Measurements from ENCODE around the gene DLGAP3. TPM values are rescaled to one million over a fixed set of nuclear protein-coding genes. Genes with fewer than 3 reads are reported as not detected.

Gene DLGAP3
- total RNA-seq, 1 experiment from 2014 or later, result not detected

- TF ChIP-seq CTCF (conservative IDR thresholded peaks at IDR 0.05; ENCODE audit: low read depth, low read length) (no peak), EZH2 (IDR thresholded peaks at IDR 0.05; ENCODE audit: borderline replicate concordance, low read depth, low read length, poor library complexity, severe bottlenecking) (no peak)
- no TSS peak for BruUV-seq (replicated peaks)
- Histone ChIP-seq H3K36me3 (ENCODE audit: insufficient read depth, low read length, poor library complexity, severe bottlenecking) (no peaks in the 10 kb centered on the region), H3K27me3 (replicated peaks; ENCODE audit: insufficient read depth, low read depth, low read length, poor library complexity) (peaks cover 93% of the 10 kb centered on the region), H3K4me1 (ENCODE audit: insufficient read depth, low read length, poor library complexity, severe bottlenecking) (no peaks in the 10 kb centered on the region), H3K9me3 (ENCODE audit: low read depth, low read length, poor library complexity, severe bottlenecking) (no peaks in the 10 kb centered on the region), H3K27ac (ENCODE audit: low read depth, low read length, poor library complexity, severe bottlenecking) (no peak overlapping the region), H3K4me3 (ENCODE audit: low read depth, low read length, poor library complexity, severe bottlenecking) (no peak overlapping the region)
- intact Hi-C loops (cut with micrococcal nuclease; ENCODE audit: unreplicated experiment), result no loop called here
- ChIA-PET POLR2A (ENCODE audit: low non-redundant PET) (no interaction called here), CTCF (no interaction called here)
- DNase-seq (ENCODE audit: low spot score), result no peak
Observed at GRCh38 chr1:34876406-34876805, 53.0 kb downstream of the DLGAP3 start.

GRCh38 chr1:34874296-34874952 is 55.0 kb downstream of the DLGAP3 start:
- no peak for DNase-seq (ENCODE audit: low spot score)
- TF ChIP-seq EZH2 (IDR thresholded peaks at IDR 0.05; ENCODE audit: borderline replicate concordance, low read depth, low read length, poor library complexity, severe bottlenecking), result no peak
- TF ChIP-seq CTCF (conservative IDR thresholded peaks at IDR 0.05; ENCODE audit: low read depth, low read length), result no peak
- no peaks in the 10 kb centered on the region for H3K36me3 ChIP-seq (ENCODE audit: insufficient read depth, low read length, poor library complexity, severe bottlenecking)
- no peaks in the 10 kb centered on the region for H3K9me3 ChIP-seq (ENCODE audit: low read depth, low read length, poor library complexity, severe bottlenecking)
- CTCF ChIA-PET, result interaction anchor here (0.6 kb wide), 1 partner anchor 9 kb away, joined by 3 read pairs; no protein-coding TSS in a partner anchor
- peaks cover 77% of the 10 kb centered on the region for H3K27me3 ChIP-seq (replicated peaks; ENCODE audit: insufficient read depth, low read depth, low read length, poor library complexity)
- intact Hi-C loops (cut with micrococcal nuclease; ENCODE audit: unreplicated experiment), result no loop called here
- no peak overlapping the region for H3K27ac ChIP-seq (ENCODE audit: low read depth, low read length, poor library complexity, severe bottlenecking)
- no peak overlapping the region for H3K4me3 ChIP-seq (ENCODE audit: low read depth, low read length, poor library complexity, severe bottlenecking)
- H3K4me1 ChIP-seq (ENCODE audit: insufficient read depth, low read length, poor library complexity, severe bottlenecking), result no peaks in the 10 kb centered on the region
- POLR2A ChIA-PET (ENCODE audit: low non-redundant PET), result no interaction called here
- no TSS peak for BruUV-seq (replicated peaks)

GRCh38 chr1:34872133-34872503 is 57.3 kb downstream of the DLGAP3 start:
- DNase-seq (ENCODE audit: low spot score), result no peak
- TF ChIP-seq CTCF (conservative IDR thresholded peaks at IDR 0.05; ENCODE audit: low read depth, low read length) (no peak), EZH2 (IDR thresholded peaks at IDR 0.05; ENCODE audit: borderline replicate concordance, low read depth, low read length, poor library complexity, severe bottlenecking) (no peak)
- Histone ChIP-seq H3K4me1 (ENCODE audit: insufficient read depth, low read length, poor library complexity, severe bottlenecking) (no peaks in the 10 kb centered on the region), H3K27ac (ENCODE audit: low read depth, low read length, poor library complexity, severe bottlenecking) (no peak overlapping the region), H3K36me3 (ENCODE audit: insufficient read depth, low read length, poor library complexity, severe bottlenecking) (no peaks in the 10 kb centered on the region), H3K9me3 (ENCODE audit: low read depth, low read length, poor library complexity, severe bottlenecking) (no peaks in the 10 kb centered on the region), H3K27me3 (replicated peaks; ENCODE audit: insufficient read depth, low read depth, low read length, poor library complexity) (peaks cover 60% of the 10 kb centered on the region), H3K4me3 (ENCODE audit: low read depth, low read length, poor library complexity, severe bottlenecking) (no peak overlapping the region)
- BruUV-seq (replicated peaks), result no TSS peak
- intact Hi-C loops (cut with micrococcal nuclease; ENCODE audit: unreplicated experiment), result no loop called here
- ChIA-PET POLR2A (ENCODE audit: low non-redundant PET) (no interaction called here), CTCF (no interaction called here)
